Karpas-422 (cell line): ENCODE results near the gene STXBP4. TPM values are rescaled to one million over a fixed set of nuclear protein-coding genes. Genes with fewer than 3 reads are reported as not detected.

ENCODE experiments used
- DNase-seq: peaks from one replicate; pipeline ENCODE4 v3.0.0-alpha.2; 2015
- H2AFZ ChIP-seq: fragments of 200-600 bp; sonication (generic); 2 replicates; pipeline ENCODE4 v1.6.1; 2014; ENCODE audit warnings: antibody characterized with exemption, low read length, mixed read lengths
- H3K27ac ChIP-seq: fragments of 200-600 bp; sonication (generic); 2 replicates; pipeline ENCODE4 v1.5.1; 2014; ENCODE audit warnings: mild to moderate bottlenecking, low read length, moderate library complexity
- H3K27me3 ChIP-seq: fragments of 200-600 bp; sonication (generic); 2 replicates; pipeline ENCODE4 v1.6.1; 2014; ENCODE audit warnings: low read length, mixed read lengths
- H3K36me3 ChIP-seq: fragments of 200-600 bp; sonication (generic); 2 replicates; pipeline ENCODE4 v1.6.1; 2014; ENCODE audit warnings: low read length, mixed read lengths; ENCODE audit not compliant: insufficient read depth
- H3K4me1 ChIP-seq: fragments of 200-600 bp; sonication (generic); 2 replicates; pipeline ENCODE4 v1.6.1; 2014; ENCODE audit warnings: mild to moderate bottlenecking, low read length, mixed read lengths
- H3K4me2 ChIP-seq: fragments of 200-600 bp; sonication (generic); 2 replicates; pipeline ENCODE4 v1.6.1; 2014; ENCODE audit warnings: low read length, low read depth, mild to moderate bottlenecking; ENCODE audit not compliant: poor library complexity, severe bottlenecking
- H3K4me3 ChIP-seq: fragments of 200-600 bp; sonication (generic); 2 replicates; pipeline ENCODE4 v1.5.1; 2014; ENCODE audit warnings: mild to moderate bottlenecking, antibody characterized with exemption, low read length, mixed read lengths
- H3K79me2 ChIP-seq: fragments of 200-600 bp; sonication (generic); 2 replicates; pipeline ENCODE4 v1.6.1; 2014; ENCODE audit warnings: mild to moderate bottlenecking, low read length, mixed read lengths
- H3K9ac ChIP-seq: fragments of 200-600 bp; sonication (generic); 2 replicates; pipeline ENCODE4 v1.6.0; 2014; ENCODE audit warnings: low read length
- H3K9me2 ChIP-seq: fragments of 200-600 bp; sonication (generic), shearing (Covaris generic); replicated peaks from 2 replicates; pipeline ENCODE4 v1.6.0; 2014; ENCODE audit warnings: mild to moderate bottlenecking, low read length, moderate library complexity; ENCODE audit not compliant: insufficient read depth
- H3K9me3 ChIP-seq: fragments of 300-700, 200-600 bp; sonication (generic); 2 replicates; pipeline ENCODE4 v1.6.1; 2014; ENCODE audit warnings: low read length, mixed read lengths
- H4K20me1 ChIP-seq: fragments of 200-600 bp; sonication (generic); 2 replicates; pipeline ENCODE4 v1.6.1; 2014; ENCODE audit warnings: mild to moderate bottlenecking, antibody characterized with exemption, low read length, low read depth; ENCODE audit not compliant: insufficient read depth
- total RNA-seq: library from RNA; depleted of rRNA; stranded (reverse); fragments of >200 nt; shearing (Covaris generic); gene quantifications from 2 replicates; pipeline ENCODE4 v1.2.3, GENCODE V29; 2014; ENCODE audit warnings: low replicate concordance

The STXBP4 gene
- total RNA-seq, 1 experiment from 2014 or later, result 6.6 TPM

GRCh38 chr17:55200904-55201303, 232.3 kb downstream of the STXBP4 start:
- Histone ChIP-seq H3K9ac (no peak overlapping the region), H3K79me2 (no peaks in the 10 kb centered on the region), H3K9me2 (no peaks in the 10 kb centered on the region; the same call in 1 of the 2 replicates), H3K36me3 (no peaks in the 10 kb centered on the region), H3K9me3 (no peaks in the 10 kb centered on the region), H3K4me1 (no peaks in the 10 kb centered on the region), H2AFZ (no peak overlapping the region), H3K4me3 (no peak overlapping the region), H4K20me1 (no peaks in the 10 kb centered on the region), H3K4me2 (no peak overlapping the region), H3K27me3 (no peaks in the 10 kb centered on the region), H3K27ac (no peak overlapping the region)
- no peak for DNase-seq

- Histone ChIP-seq H3K9ac (no peak overlapping the region), H3K79me2 (no peaks in the 10 kb centered on the region), H3K27ac (no peak overlapping the region), H3K4me1 (no peaks in the 10 kb centered on the region), H3K27me3 (no peaks in the 10 kb centered on the region), H3K36me3 (no peaks in the 10 kb centered on the region), H3K9me2 (no peaks in the 10 kb centered on the region; the same call in 1 of the 2 replicates), H2AFZ (no peak overlapping the region), H4K20me1 (no peaks in the 10 kb centered on the region), H3K9me3 (no peaks in the 10 kb centered on the region), H3K4me3 (no peak overlapping the region), H3K4me2 (no peak overlapping the region)
- DNase-seq, result no peak
Measured at GRCh38 chr17:55201308-55201932, 232.9 kb downstream of the STXBP4 start.

GRCh38 chr17:55202896-55203295, 234.3 kb downstream of the STXBP4 start:
- Histone ChIP-seq H3K9me2 (no peaks in the 10 kb centered on the region), H3K4me2 (no peak overlapping the region), H3K27me3 (no peaks in the 10 kb centered on the region), H3K4me1 (no peaks in the 10 kb centered on the region), H2AFZ (no peak overlapping the region), H3K79me2 (no peaks in the 10 kb centered on the region), H3K27ac (no peak overlapping the region), H4K20me1 (no peaks in the 10 kb centered on the region), H3K4me3 (no peak overlapping the region), H3K9me3 (no peaks in the 10 kb centered on the region), H3K9ac (no peak overlapping the region), H3K36me3 (no peaks in the 10 kb centered on the region)
- DNase-seq, result no peak

DNA sequence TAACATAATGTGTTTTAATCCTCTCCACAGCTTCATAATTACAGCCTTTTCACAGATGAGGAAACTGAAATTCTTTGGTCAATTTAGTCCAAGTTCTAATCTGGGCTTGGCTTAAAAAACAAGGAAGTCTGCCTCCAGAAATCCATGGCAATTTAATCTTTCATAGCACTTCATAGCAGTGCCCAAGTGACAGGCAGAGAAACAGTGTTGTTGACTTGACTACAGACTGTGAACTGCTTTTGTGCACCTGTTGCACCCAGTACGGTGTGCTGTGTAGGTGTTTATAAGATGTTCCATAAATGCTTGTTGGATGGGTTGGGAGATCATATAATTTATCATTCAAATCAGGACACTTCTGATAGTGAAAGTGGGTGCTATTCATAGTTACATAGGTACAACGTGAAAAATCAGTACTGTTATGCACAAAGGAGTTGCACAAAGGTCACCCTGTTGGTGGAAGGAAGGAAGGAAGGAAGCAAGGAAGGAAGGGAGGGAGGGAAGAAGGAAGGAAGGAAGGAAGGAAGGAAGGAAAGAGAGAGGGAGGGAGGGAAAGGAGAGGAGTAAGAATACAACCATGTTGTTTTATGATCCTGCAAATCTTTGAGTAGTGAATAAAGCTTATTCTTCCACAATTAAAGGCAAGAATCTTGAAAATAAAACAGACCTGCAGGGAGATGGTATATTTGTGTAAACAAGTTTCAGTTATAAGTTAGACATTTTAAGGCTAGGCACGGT, 239.7 kb downstream of the STXBP4 start:
- Histone ChIP-seq H3K9me2 (no peaks in the 10 kb centered on the region), H3K4me3 (no peak overlapping the region), H2AFZ (no peak overlapping the region), H3K4me1 (no peaks in the 10 kb centered on the region), H3K27me3 (no peaks in the 10 kb centered on the region), H4K20me1 (no peaks in the 10 kb centered on the region), H3K36me3 (no peaks in the 10 kb centered on the region), H3K4me2 (no peak overlapping the region), H3K9ac (no peak overlapping the region), H3K27ac (no peak overlapping the region), H3K79me2 (no peaks in the 10 kb centered on the region), H3K9me3 (no peaks in the 10 kb centered on the region)
- no peak for DNase-seq

- DNase-seq, result no peak
- H3K79me2 ChIP-seq, result no peaks in the 10 kb centered on the region
- no peaks in the 10 kb centered on the region for H3K9me3 ChIP-seq
Measured at GRCh38 chr17:55210292-55210691, 241.7 kb downstream of the STXBP4 start.

GRCh38 chr17:55212880-55213279, 244.3 kb downstream of the STXBP4 start:
- Histone ChIP-seq H3K4me2 (no peak overlapping the region), H3K27me3 (no peaks in the 10 kb centered on the region), H3K4me1 (no peaks in the 10 kb centered on the region), H3K36me3 (no peaks in the 10 kb centered on the region), H3K9ac (no peak overlapping the region), H3K9me2 (no peaks in the 10 kb centered on the region), H2AFZ (no peak overlapping the region), H3K27ac (no peak overlapping the region), H4K20me1 (no peaks in the 10 kb centered on the region), H3K4me3 (no peak overlapping the region), H3K9me3 (no peaks in the 10 kb centered on the region), H3K79me2 (no peaks in the 10 kb centered on the region)
- no peak for DNase-seq

More at GRCh38 chr17:55210292-55210691, 241.7 kb downstream of the STXBP4 start:
- H3K9me2 ChIP-seq, result no peaks in the 10 kb centered on the region
- no peaks in the 10 kb centered on the region for H3K27me3 ChIP-seq
- H4K20me1 ChIP-seq, result no peaks in the 10 kb centered on the region
- no peak overlapping the region for H3K4me3 ChIP-seq
- H3K9ac ChIP-seq, result no peak overlapping the region
- no peaks in the 10 kb centered on the region for H3K4me1 ChIP-seq
- H3K4me2 ChIP-seq, result no peak overlapping the region
- H3K36me3 ChIP-seq, result no peaks in the 10 kb centered on the region
- no peak overlapping the region for H2AFZ ChIP-seq
- H3K27ac ChIP-seq, result no peak overlapping the region

- Histone ChIP-seq H4K20me1 (no peaks in the 10 kb centered on the region), H2AFZ (no peak overlapping the region), H3K36me3 (no peaks in the 10 kb centered on the region), H3K27me3 (no peaks in the 10 kb centered on the region), H3K9me3 (no peaks in the 10 kb centered on the region), H3K4me3 (no peak overlapping the region), H3K4me2 (no peak overlapping the region), H3K79me2 (no peaks in the 10 kb centered on the region), H3K9me2 (no peaks in the 10 kb centered on the region), H3K9ac (no peak overlapping the region), H3K27ac (no peak overlapping the region), H3K4me1 (no peaks in the 10 kb centered on the region)
- DNase-seq, result no peak
Measured at GRCh38 chr17:55215711-55216110, 247.1 kb downstream of the STXBP4 start.

- no peak overlapping the region for H3K4me3 ChIP-seq
- no peaks in the 10 kb centered on the region for H3K9me3 ChIP-seq
- H3K9me2 ChIP-seq, result no peaks in the 10 kb centered on the region
- no peaks in the 10 kb centered on the region for H3K27me3 ChIP-seq
- H3K36me3 ChIP-seq, result no peaks in the 10 kb centered on the region
- H3K4me2 ChIP-seq, result no peak overlapping the region
- no peak overlapping the region for H3K9ac ChIP-seq
- H3K27ac ChIP-seq, result no peak overlapping the region
- no peak overlapping the region for H2AFZ ChIP-seq
- H3K4me1 ChIP-seq, result no peaks in the 10 kb centered on the region
- H3K79me2 ChIP-seq, result no peaks in the 10 kb centered on the region
- no peak for DNase-seq
- H4K20me1 ChIP-seq, result no peaks in the 10 kb centered on the region
Measured at GRCh38 chr17:55216888-55217287, 248.3 kb downstream of the STXBP4 start.
